ENCODE results near the gene WDR47.

- TF ChIP-seq POLR2A (IDR thresholded peaks at IDR 0.05; ENCODE audit: low read length) (no peak), GATA1 (IDR thresholded peaks at IDR 0.05; ENCODE audit: low read depth, low read length) (no peak)
Measured at GRCh38 chr1:109020693-109021257, 21.1 kb downstream of the WDR47 start.

Data from erythroblast (primary cell).